ENCODE measurements around the gene LRRC10B. TPM values are rescaled to one million over a fixed set of nuclear protein-coding genes. Genes with fewer than 3 reads are reported as not detected.

LRRC10B gene
- total RNA-seq, 2 donors from 2014 or later, result 0.37 to 1.1 TPM

DNA sequence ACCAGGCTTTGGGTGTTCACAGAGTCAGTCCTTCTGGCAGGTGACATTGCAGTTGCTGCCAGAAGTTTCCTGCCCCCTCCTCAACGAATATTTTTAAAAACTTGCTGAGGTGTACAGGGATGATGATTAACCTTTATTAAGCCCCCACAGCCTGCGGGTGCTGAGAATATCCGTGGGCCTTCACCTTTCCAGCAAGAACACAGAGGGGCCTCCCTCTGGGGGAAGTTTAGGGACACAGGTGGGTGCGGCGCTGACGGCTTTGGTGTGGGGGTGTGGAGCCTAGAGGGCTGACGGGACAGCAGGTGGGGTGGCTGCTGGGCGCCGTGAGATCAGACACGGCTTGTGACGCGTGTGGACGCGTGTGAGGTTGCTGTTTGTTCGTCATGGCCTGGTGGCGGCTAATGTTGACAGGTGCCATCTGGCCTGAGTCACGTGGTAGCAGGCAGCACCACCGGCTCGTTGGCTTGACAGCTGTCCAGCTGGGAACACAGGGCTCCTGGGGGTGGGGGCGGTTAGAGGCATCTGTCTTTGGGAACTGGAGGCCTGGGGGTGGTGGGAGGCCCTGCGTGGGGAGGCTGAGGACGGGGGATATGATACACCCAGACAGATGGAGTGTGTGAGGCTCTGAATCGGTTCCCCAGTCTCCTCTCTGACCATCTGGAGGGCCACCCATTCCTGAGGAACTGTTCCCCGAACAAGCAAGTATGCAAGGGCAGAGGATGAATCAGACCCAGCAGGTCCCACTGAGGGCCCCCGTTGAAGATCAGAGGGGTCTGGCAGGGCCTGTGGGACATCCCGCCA is 12.5 kb upstream of the LRRC10B start:
- no peaks in the 10 kb centered on the region for H3K36me3 ChIP-seq
- no peaks in the 10 kb centered on the region for H3K27me3 ChIP-seq
- H3K27ac ChIP-seq, result no peak overlapping the region
- no peaks in the 10 kb centered on the region for H3K4me1 ChIP-seq
- TF ChIP-seq, protein P1, sequence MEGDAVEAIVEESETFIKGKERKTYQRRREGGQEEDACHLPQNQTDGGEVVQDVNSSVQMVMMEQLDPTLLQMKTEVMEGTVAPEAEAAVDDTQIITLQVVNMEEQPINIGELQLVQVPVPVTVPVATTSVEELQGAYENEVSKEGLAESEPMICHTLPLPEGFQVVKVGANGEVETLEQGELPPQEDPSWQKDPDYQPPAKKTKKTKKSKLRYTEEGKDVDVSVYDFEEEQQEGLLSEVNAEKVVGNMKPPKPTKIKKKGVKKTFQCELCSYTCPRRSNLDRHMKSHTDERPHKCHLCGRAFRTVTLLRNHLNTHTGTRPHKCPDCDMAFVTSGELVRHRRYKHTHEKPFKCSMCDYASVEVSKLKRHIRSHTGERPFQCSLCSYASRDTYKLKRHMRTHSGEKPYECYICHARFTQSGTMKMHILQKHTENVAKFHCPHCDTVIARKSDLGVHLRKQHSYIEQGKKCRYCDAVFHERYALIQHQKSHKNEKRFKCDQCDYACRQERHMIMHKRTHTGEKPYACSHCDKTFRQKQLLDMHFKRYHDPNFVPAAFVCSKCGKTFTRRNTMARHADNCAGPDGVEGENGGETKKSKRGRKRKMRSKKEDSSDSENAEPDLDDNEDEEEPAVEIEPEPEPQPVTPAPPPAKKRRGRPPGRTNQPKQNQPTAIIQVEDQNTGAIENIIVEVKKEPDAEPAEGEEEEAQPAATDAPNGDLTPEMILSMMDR (IDR thresholded peaks at IDR 0.05), result no peak
- DNase-seq (ENCODE audit: low spot score), result no peak
- H3K9me3 ChIP-seq, result no peaks in the 10 kb centered on the region
- no peak overlapping the region for H3K4me3 ChIP-seq

DNA sequence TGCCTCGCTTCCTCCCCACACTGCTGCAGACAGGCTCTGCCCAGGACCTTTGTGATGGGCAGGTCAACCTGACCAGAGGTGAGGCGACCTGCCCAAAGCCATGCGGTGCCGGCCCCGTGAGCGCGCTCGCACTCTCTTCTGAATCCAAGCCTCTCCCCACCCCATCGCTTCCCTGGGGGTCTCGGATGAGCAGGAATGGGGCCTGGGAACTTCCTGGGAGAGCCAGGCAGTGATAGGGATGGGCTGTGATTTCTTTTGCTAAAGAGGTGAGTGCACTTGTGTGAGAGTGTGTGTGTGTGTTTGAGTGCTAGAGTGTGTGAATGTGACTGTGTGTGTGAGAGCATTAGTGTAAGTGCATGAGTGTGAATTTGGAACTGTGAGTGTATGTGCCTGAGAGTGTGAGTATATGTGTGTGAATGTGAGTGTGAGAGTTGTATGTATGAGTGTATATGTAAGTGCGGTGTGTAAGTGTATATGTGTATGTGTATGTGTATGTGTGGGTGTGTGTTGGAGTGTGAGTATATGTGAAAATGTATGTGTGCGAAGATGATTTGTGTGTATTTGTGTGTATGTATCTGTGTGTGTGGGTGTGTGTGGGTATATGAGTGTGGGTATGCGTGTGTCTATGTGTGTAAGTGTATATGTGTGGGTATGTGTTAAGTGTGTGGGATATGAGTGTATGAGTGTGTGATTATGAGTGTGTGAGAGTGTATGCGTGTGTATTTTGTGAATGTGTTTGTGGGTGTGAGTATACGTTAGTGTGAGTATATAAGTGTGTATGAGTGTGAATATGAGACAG is 11.7 kb upstream of the LRRC10B start:
- H3K27ac ChIP-seq, result no peak overlapping the region
- H3K9me3 ChIP-seq, result no peaks in the 10 kb centered on the region
- TF ChIP-seq, protein P1 (IDR thresholded peaks at IDR 0.05), result no peak
- no peaks in the 10 kb centered on the region for H3K36me3 ChIP-seq
- H3K4me3 ChIP-seq, result no peak overlapping the region
- no peak for DNase-seq (ENCODE audit: low spot score)
- no peaks in the 10 kb centered on the region for H3K27me3 ChIP-seq
- H3K4me1 ChIP-seq, result no peaks in the 10 kb centered on the region

DNA sequence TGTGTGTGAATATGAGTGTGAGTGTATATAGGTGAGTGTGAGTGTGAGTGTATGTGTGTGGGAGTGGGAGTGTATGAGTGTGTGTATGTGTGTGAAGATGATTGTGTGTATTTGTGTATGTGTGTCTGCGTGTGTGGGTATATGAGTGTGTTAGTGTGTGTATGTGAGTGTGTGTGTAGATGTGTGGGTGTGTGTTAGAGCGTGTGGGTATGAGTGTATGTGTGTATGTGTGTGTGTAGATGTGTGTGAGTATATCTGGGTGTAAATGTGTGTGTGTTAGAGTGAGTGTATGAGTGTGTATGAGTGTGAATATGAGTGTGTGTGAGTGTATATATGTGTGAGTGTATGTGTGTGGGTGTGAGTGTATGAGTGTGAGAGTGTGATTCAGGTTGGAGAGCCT is 11.1 kb upstream of the LRRC10B start:
- Histone ChIP-seq H3K4me1 (no peaks in the 10 kb centered on the region), H3K27ac (no peak overlapping the region), H3K9me3 (no peaks in the 10 kb centered on the region), H3K27me3 (no peaks in the 10 kb centered on the region), H3K4me3 (no peak overlapping the region), H3K36me3 (no peaks in the 10 kb centered on the region)
- no peak for DNase-seq (ENCODE audit: low spot score)
- TF ChIP-seq, protein P1 (IDR thresholded peaks at IDR 0.05), result no peak

DNA sequence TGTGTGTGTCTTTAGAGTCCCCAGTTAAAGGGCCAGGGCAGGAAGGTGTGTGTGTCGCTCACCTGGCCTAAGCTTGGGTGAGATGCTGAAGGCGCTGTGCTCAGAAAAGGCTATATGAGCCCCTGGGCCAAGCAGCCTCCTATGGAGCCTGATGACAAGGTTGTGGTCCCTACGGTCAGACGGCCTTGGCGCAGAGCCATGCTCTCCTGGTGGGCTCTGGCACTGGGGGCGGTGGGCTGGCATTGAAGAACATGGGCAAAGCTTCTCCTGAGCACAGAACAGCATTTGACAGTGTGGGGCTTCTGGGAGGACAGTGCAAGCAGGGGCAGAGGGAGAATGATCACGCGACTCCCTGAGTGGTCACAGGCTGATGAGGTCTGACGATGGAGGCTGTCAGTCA is 10.7 kb upstream of the LRRC10B start:
- DNase-seq (ENCODE audit: low spot score), result no peak

DNA sequence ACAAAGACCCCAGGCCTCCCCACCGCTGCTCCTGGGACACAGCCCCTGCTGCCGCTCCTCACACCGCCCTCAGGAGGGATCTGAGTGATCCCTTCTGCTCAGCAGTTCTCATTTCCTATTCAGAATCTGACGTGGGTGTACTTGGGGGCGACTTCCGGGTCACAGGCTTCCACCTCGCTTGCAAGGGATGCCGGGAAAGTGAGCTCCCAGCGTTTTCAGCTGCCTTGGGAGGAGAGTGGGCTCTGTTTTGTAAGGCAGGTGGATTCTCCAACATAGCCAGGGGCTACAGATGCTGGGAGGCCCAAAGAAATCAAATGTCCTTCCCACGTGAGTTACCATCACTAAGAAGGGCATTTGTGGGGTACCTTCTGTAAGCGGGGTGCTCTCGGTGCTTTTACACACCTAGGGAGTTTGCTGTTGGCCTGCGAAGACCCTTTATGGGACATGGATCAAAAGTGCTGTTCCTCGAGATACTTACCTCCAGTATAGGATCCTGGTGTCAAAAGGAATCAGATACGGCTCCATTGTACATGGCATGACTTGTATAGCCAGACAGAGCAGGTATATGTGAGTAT is 9.7 kb upstream of the LRRC10B start:
- Histone ChIP-seq H3K4me3 (no peak overlapping the region), H3K27ac (no peak overlapping the region), H3K36me3 (no peaks in the 10 kb centered on the region), H3K9me3 (no peaks in the 10 kb centered on the region), H3K4me1 (no peaks in the 10 kb centered on the region), H3K27me3 (no peaks in the 10 kb centered on the region)
- TF ChIP-seq, protein P1 (IDR thresholded peaks at IDR 0.05), result no peak
- no peak for DNase-seq (ENCODE audit: low spot score)

More for the DNA sequence above, 10.7 kb upstream of the LRRC10B start:
- no peaks in the 10 kb centered on the region for H3K4me1 ChIP-seq
- no peaks in the 10 kb centered on the region for H3K36me3 ChIP-seq
- H3K27me3 ChIP-seq, result no peaks in the 10 kb centered on the region
- H3K27ac ChIP-seq, result no peak overlapping the region
- no peaks in the 10 kb centered on the region for H3K9me3 ChIP-seq
- H3K4me3 ChIP-seq, result no peak overlapping the region
- TF ChIP-seq, protein P1 (IDR thresholded peaks at IDR 0.05), result no peak
